ENCODE measurements around the gene MGME1.

MGME1 gene

GRCh38 chr20:17952692-17953684, 15.8 kb upstream of the MGME1 start:
- no peak for TF ChIP-seq CTCF (IDR thresholded peaks at IDR 0.05)
- peaks cover 27% of the 10 kb centered on the region for H3K79me2 ChIP-seq
- no peak overlapping the region for H2AFZ ChIP-seq
- no peaks in the 10 kb centered on the region for H3K27me3 ChIP-seq (ENCODE audit: control insufficient read depth, insufficient read depth, low read length)
- no peaks in the 10 kb centered on the region for H3K36me3 ChIP-seq (ENCODE audit: control insufficient read depth, insufficient read depth, low read length)
- H3K9ac ChIP-seq: no peak overlapping the region
- H3K4me3 ChIP-seq (ENCODE audit: low read depth, low read length): no peak overlapping the region
- peaks cover 7% of the 10 kb centered on the region for H3K4me1 ChIP-seq
- H3K9me3 ChIP-seq (ENCODE audit: control insufficient read depth, low read length): no peaks in the 10 kb centered on the region
- H3K4me2 ChIP-seq (ENCODE audit: low read length): no peak overlapping the region
- H3K27ac ChIP-seq: no peak overlapping the region

- Histone ChIP-seq H3K9ac (no peak overlapping the region), H2AFZ (no peak overlapping the region), H3K27ac (no peak overlapping the region), H3K79me2 (peaks cover 31% of the 10 kb centered on the region), H3K36me3 (ENCODE audit: control insufficient read depth, insufficient read depth, low read length) (no peaks in the 10 kb centered on the region), H3K4me2 (ENCODE audit: low read length) (no peak overlapping the region), H3K4me3 (ENCODE audit: low read depth, low read length) (no peak overlapping the region), H3K4me1 (peaks cover 17% of the 10 kb centered on the region), H3K9me3 (ENCODE audit: control insufficient read depth, low read length) (no peaks in the 10 kb centered on the region), H3K27me3 (ENCODE audit: control insufficient read depth, insufficient read depth, low read length) (no peaks in the 10 kb centered on the region)
- no peak for TF ChIP-seq CTCF (IDR thresholded peaks at IDR 0.05)
Measured at GRCh38 chr20:17953935-17954334, 14.9 kb upstream of the MGME1 start.

- Histone ChIP-seq H3K4me1 (peaks cover 25% of the 10 kb centered on the region), H3K4me3 (ENCODE audit: low read depth, low read length) (no peak overlapping the region), H3K4me2 (ENCODE audit: low read length) (no peak overlapping the region), H3K27me3 (ENCODE audit: control insufficient read depth, insufficient read depth, low read length) (no peaks in the 10 kb centered on the region), H2AFZ (no peak overlapping the region), H3K27ac (no peak overlapping the region), H3K9me3 (ENCODE audit: control insufficient read depth, low read length) (no peaks in the 10 kb centered on the region), H3K9ac (no peak overlapping the region), H3K79me2 (peaks cover 35% of the 10 kb centered on the region), H3K36me3 (ENCODE audit: control insufficient read depth, insufficient read depth, low read length) (no peaks in the 10 kb centered on the region)
- TF ChIP-seq CTCF (IDR thresholded peaks at IDR 0.05): no peak
Measured at GRCh38 chr20:17955302-17955701, 13.5 kb upstream of the MGME1 start.

DNA sequence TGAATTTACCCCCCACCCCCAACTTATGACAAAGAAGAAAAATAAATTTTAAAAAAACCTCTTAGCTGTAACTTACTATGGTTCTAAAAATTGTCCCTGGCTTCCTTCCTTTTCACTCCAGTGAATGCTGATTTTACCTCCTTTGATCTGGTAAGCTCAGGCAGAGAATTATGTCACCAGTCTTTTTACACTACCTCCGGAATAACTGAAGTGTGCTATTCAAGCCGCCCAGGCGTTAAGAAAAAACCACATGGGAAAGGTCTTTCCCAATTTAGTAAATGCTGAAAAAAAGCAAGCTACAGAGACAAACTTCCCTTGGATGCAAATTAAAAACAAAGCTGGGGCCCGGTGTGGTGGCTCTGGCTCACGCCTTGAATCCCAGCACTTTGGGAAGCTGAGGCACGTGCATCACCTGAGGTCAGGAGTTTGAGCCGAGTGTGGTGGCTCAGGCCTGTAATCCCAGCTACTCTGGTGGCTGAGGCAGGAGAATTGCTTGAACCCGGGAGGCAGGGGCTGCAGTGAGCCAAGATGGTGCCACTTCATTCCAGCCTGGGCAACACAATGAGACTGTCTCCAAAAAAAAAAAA, 12.6 kb upstream of the MGME1 start:
- peaks cover 25% of the 10 kb centered on the region for H3K4me1 ChIP-seq
- H3K9ac ChIP-seq: no peak overlapping the region
- H3K4me3 ChIP-seq (ENCODE audit: low read depth, low read length): no peak overlapping the region
- no peak for TF ChIP-seq CTCF (IDR thresholded peaks at IDR 0.05)
- no peak overlapping the region for H2AFZ ChIP-seq
- H3K27me3 ChIP-seq (ENCODE audit: control insufficient read depth, insufficient read depth, low read length): no peaks in the 10 kb centered on the region
- peaks cover 35% of the 10 kb centered on the region for H3K79me2 ChIP-seq
- H3K36me3 ChIP-seq (ENCODE audit: control insufficient read depth, insufficient read depth, low read length): no peaks in the 10 kb centered on the region
- H3K4me2 ChIP-seq (ENCODE audit: low read length): no peak overlapping the region
- H3K9me3 ChIP-seq (ENCODE audit: control insufficient read depth, low read length): no peaks in the 10 kb centered on the region
- no peak overlapping the region for H3K27ac ChIP-seq
